Measurements from ENCODE around the gene CCDC192. TPM values are rescaled to one million over a fixed set of nuclear protein-coding genes. Genes with fewer than 3 reads are reported as not detected.

The CCDC192 gene
- total RNA-seq, 4 donors from 2014 or later: 0.33 to 1.7 (median 1.1) TPM

DNA sequence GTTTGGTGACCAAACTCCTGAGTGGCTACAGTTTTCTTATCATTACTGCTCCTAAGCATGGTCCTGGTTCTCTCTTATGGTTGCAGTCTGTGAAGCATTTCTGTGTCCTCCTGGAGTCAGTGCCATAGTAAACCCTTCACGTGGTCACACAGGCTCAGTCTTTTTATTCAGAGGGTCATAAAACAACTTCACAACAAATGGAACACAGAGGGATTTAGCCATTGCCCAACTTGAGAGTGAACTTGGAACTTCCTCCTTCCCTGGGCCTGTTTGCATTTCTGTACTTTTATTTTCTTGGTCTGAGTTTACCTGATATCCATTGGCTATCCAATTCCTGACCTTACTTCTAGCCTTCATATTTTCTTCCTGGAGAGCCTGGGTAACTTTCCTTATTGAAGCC lies 144.9 kb downstream of the CCDC192 start:
- Histone ChIP-seq H3K4me1 (peaks cover 0 to 38% (median 15%) of the 10 kb centered on the region in 4 donors), H3K36me3 (no peaks in the 10 kb centered on the region), H3K9me3 (no peaks in the 10 kb centered on the region), H3K4me3 (no peak overlapping the region), H3K27ac (replicated peaks in 1 of 4) (no peak overlapping the region), H3K27me3 (no peaks in the 10 kb centered on the region)
- intact Hi-C loops (cut with DNase I): no loop called here
- DNase-seq (ENCODE audit: extremely low spot score): no peak
- TF ChIP-seq POLR2AphosphoS5 (IDR thresholded peaks at IDR 0.05) (no peak), EP300 (IDR thresholded peaks at IDR 0.05) (no peak), POLR2A (IDR thresholded peaks at IDR 0.05; ENCODE audit: low read depth) (no peak)
- TF ChIP-seq, protein P1, sequence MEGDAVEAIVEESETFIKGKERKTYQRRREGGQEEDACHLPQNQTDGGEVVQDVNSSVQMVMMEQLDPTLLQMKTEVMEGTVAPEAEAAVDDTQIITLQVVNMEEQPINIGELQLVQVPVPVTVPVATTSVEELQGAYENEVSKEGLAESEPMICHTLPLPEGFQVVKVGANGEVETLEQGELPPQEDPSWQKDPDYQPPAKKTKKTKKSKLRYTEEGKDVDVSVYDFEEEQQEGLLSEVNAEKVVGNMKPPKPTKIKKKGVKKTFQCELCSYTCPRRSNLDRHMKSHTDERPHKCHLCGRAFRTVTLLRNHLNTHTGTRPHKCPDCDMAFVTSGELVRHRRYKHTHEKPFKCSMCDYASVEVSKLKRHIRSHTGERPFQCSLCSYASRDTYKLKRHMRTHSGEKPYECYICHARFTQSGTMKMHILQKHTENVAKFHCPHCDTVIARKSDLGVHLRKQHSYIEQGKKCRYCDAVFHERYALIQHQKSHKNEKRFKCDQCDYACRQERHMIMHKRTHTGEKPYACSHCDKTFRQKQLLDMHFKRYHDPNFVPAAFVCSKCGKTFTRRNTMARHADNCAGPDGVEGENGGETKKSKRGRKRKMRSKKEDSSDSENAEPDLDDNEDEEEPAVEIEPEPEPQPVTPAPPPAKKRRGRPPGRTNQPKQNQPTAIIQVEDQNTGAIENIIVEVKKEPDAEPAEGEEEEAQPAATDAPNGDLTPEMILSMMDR (IDR thresholded peaks at IDR 0.05): no peak
- 67% methylated on average over 1 of the region's 1 CpG for WGBS

DNA sequence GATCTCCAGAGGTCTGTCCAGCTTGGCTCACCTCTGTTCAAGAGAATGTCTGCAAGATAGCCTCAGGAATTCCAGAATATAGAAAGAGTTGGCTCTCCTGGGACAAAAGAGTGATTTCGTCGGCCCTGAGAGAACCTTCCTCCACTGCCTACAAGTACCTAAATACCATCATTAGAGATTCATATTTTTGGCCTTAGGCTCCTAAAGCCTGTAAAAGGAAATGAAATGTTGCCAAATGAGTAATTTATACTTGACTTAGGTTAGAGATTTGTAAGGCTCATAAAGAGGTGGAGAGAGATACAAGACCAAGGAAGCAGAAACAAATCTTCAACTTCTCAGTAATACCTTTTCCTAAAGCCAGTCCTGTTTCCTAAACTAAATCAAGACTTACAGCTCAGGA lies 146.2 kb downstream of the CCDC192 start:
- intact Hi-C loops (cut with DNase I): no loop called here
- Histone ChIP-seq H3K4me3 (no peak overlapping the region), H3K9me3 (no peaks in the 10 kb centered on the region), H3K27ac (replicated peaks in 1 of 4) (no peak overlapping the region), H3K36me3 (no peaks in the 10 kb centered on the region), H3K27me3 (no peaks in the 10 kb centered on the region), H3K4me1 (peaks cover 0 to 35% (median 12%) of the 10 kb centered on the region in 4 donors)
- WGBS: 70% methylated on average over 2 of the region's 2 CpGs
- TF ChIP-seq POLR2AphosphoS5 (IDR thresholded peaks at IDR 0.05) (no peak), POLR2A (IDR thresholded peaks at IDR 0.05; ENCODE audit: low read depth) (no peak), EP300 (IDR thresholded peaks at IDR 0.05) (no peak)
- TF ChIP-seq, protein P1 (IDR thresholded peaks at IDR 0.05): no peak
- no peak for DNase-seq (ENCODE audit: extremely low spot score)

DNA sequence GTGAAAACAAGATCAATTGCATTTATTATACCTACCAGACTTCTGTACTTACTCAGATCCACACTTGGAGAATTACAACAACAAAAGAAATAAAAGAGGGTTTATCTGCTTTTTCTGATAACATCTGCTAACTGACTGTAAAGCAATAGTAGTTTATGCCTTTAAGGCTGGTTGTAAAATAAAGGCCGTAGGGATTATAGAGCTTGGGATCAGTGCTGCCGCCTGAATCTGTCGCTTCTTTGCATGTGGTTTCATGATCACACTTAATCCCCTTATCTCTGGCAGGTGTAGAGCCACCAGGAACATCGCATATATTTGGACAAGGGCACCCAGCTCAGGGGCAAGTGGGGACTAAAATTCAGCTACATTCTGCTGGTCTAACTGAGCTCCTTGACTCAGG lies 146.7 kb downstream of the CCDC192 start:
- Histone ChIP-seq H3K36me3 (no peaks in the 10 kb centered on the region), H3K4me3 (no peak overlapping the region), H3K27ac (replicated peaks in 1 of 4) (no peak overlapping the region), H3K9me3 (no peaks in the 10 kb centered on the region), H3K4me1 (peaks cover 0 to 30% (median 9%) of the 10 kb centered on the region in 4 donors), H3K27me3 (no peaks in the 10 kb centered on the region)
- WGBS: 90% methylated on average over 4 of the region's 4 CpGs
- intact Hi-C loops (cut with DNase I): no loop called here
- no peak for DNase-seq (ENCODE audit: extremely low spot score)
- no peak for TF ChIP-seq POLR2AphosphoS5 (IDR thresholded peaks at IDR 0.05)
- TF ChIP-seq POLR2A (IDR thresholded peaks at IDR 0.05; ENCODE audit: low read depth): no peak
- TF ChIP-seq, protein P1 (IDR thresholded peaks at IDR 0.05): no peak
- TF ChIP-seq EP300 (IDR thresholded peaks at IDR 0.05): no peak

DNA sequence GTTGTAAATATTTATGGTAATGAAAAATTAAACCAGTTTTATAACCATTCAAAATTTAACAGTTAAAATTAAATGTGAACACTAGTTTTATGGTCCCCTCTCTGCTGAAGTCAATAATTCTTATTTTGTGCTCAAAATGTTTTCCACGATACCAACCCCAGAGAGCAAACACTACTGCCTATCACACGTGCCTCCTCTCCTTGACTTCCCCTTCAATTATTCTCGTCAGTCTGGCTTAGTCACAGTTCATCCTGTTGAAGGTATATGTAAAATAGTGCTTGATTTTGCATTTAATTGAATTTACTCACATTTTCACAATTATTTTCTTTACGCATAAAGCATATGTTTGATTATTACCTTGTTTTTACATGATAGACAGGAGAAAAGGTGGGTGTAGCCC lies 148.8 kb downstream of the CCDC192 start:
- intact Hi-C loops (cut with DNase I): no loop called here

More for the DNA sequence above, 148.8 kb downstream of the CCDC192 start:
- Histone ChIP-seq H3K36me3 (no peaks in the 10 kb centered on the region), H3K4me1 (peaks cover 0 to 27% (median 9%) of the 10 kb centered on the region in 4 donors), H3K9me3 (peaks cover 0 to 7% (median 0%) of the 10 kb centered on the region in 4 donors), H3K4me3 (no peak overlapping the region), H3K27me3 (no peaks in the 10 kb centered on the region), H3K27ac (replicated peaks in 1 of 4) (peak overlapping the region in 2 of 4 donors; percentile 28 to 42)
- TF ChIP-seq POLR2A (IDR thresholded peaks at IDR 0.05; ENCODE audit: low read depth): no peak
- TF ChIP-seq EP300 (IDR thresholded peaks at IDR 0.05): no peak
- TF ChIP-seq, protein P1 (IDR thresholded peaks at IDR 0.05): no peak
- no peak for TF ChIP-seq POLR2AphosphoS5 (IDR thresholded peaks at IDR 0.05)
- no peak for DNase-seq (ENCODE audit: extremely low spot score)
- 67% methylated on average over 4 of the region's 4 CpGs for WGBS

All from esophagus muscularis mucosa (tissue), 4 donors.